NCI-H1417 treated with DMSO at 0.1 percent for 48 hours (cell line): Measurements from ENCODE around the gene GSS.
"Not testable (repeated sequence)": the region's sequence is repeated elsewhere in the genome, so short reads cannot be mapped to it uniquely, and the experiment has no call there.

Experiments used
- DNase-seq: peaks from one replicate; lab custom pipeline; 2025; lab: John Stamatoyannopoulos, UW

Gene GSS

GRCh38 chr20:34907616-34908469 lies 47.8 kb downstream of the GSS start:
- DNase-seq = no peak

- DNase-seq = no peak
These were observed 51.4 kb downstream of the GSS start for GRCh38 chr20:34904202-34904621.

GRCh38 chr20:34898731-34899130 lies 56.9 kb downstream of the GSS start:
- DNase-seq = not testable (repeated sequence)

- DNase-seq = not testable (repeated sequence)
These were observed 57.5 kb downstream of the GSS start for GRCh38 chr20:34898129-34898528.

- no peak for DNase-seq
These were observed 59.5 kb downstream of the GSS start for GRCh38 chr20:34896086-34896621.

- DNase-seq = no peak
These were observed 60.1 kb downstream of the GSS start for GRCh38 chr20:34895465-34895864.

- no peak for DNase-seq
These were observed 60.9 kb downstream of the GSS start for GRCh38 chr20:34894723-34895122.

GRCh38 chr20:34892671-34893070 lies 62.9 kb downstream of the GSS start:
- no peak for DNase-seq

GRCh38 chr20:34891166-34892062 lies 64.2 kb downstream of the GSS start:
- DNase-seq = no peak

GRCh38 chr20:34888468-34888867 lies 67.1 kb downstream of the GSS start:
- no peak for DNase-seq

GRCh38 chr20:34887023-34887422 lies 68.6 kb downstream of the GSS start:
- no peak for DNase-seq

GRCh38 chr20:34886122-34886521 lies 69.5 kb downstream of the GSS start:
- DNase-seq = no peak

GRCh38 chr20:34884260-34884659 lies 71.3 kb downstream of the GSS start:
- no peak for DNase-seq

- no peak for DNase-seq
These were observed 71.8 kb downstream of the GSS start for GRCh38 chr20:34883809-34884208.

- no peak for DNase-seq
These were observed 72.4 kb downstream of the GSS start for GRCh38 chr20:34883087-34883688.

GRCh38 chr20:34881689-34882088 lies 73.9 kb downstream of the GSS start:
- no peak for DNase-seq

GRCh38 chr20:34880971-34881370 lies 74.6 kb downstream of the GSS start:
- not testable (repeated sequence) for DNase-seq

- no peak for DNase-seq
These were observed 75.3 kb downstream of the GSS start for GRCh38 chr20:34880215-34880850.
